Heart left ventricle (tissue), 13 donors: ENCODE results near the gene P2RY8.

Source experiments
- POLR2A ChIP-seq, 2 donors: fragments of 450-650 bp; IDR thresholded peaks; one replicate each; pipeline ENCODE4 v1.6.1; 2017; ENCODE audit warnings: antibody characterized with exemption in 2 of 2, mild to moderate bottlenecking in 2 of 2, moderate library complexity in 2 of 2
- TF ChIP-seq, protein P1 (sequence below), 12 donors: fragments of 200-600 bp; sonication (generic) in 4 of 12; IDR thresholded peaks; one replicate each; pipeline versions ENCODE4 v1.5.0 to v1.8.0; 2018 to 2022; ENCODE audit warnings: antibody characterized with exemption in 12 of 12, mild to moderate bottlenecking in 5 of 12
- donor health status: ischemic (EF 13 %, LVEDD 7.1; RV severe dilation, severe dysfunction).
- donor health status: DM: no; HTN: yes; CAD: no.
- donor health status: DM: no; HTN: no; CAD: no.
- donor health status: ischemic (EF 25% LVEDD 6.9; RV normal size, moderate dysfunction).
- donor health status: ischemic (EF 25% LVEDD 5.7; RV mildly dilated, moderate dysfunction).
- donor health status: ischemic (EF 35%, LVEDD 5.7; RV mildly dilated, moderate dysfunction).
- donor health status: nonischemic (EF 11% LVEDD 7.7; RV severe dilation, severe dysfunction).
- donor health status: DM: yes; HTN: yes; CAD: no.
- donor health status: PGD.
- donor health status: ischemic (EF 29% LVEDD 5.4; RV normal size, mild dysfunction).
- donor health status: nonischemic (EF 23%, LVEDD 6.1; RV moderate dilation, normal function).

DNA sequence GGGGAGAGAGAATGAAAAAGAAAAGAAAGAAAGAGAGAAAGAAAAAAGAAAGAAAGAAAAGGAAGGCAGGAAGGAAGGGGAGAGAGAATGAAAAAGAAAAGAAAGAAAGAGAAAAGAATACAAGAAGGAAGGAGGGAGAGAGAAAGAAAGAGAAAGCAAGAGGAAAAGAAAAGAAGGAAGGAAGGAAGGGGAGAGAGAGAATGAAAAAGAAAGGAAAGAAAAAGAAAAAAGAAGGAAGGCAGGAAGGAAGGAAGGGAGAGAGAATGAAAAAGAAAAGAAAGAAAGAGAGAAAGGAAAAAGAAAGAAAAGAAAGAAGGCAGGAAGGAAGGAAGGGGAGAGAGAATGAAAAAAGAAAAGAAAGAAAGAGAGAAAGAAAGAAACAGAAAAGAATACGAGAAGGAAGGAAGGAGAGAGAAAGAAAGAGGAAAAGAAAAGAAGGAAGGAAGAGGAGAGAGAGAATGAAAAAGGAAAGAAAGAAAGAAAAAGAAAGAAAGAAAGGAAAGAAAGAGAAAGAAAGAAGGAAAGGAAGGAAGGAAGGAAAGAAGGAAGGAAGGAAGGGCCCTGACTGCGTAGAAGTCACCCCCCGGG is 15.1 kb upstream of the P2RY8 start:
- TF ChIP-seq, protein P1, sequence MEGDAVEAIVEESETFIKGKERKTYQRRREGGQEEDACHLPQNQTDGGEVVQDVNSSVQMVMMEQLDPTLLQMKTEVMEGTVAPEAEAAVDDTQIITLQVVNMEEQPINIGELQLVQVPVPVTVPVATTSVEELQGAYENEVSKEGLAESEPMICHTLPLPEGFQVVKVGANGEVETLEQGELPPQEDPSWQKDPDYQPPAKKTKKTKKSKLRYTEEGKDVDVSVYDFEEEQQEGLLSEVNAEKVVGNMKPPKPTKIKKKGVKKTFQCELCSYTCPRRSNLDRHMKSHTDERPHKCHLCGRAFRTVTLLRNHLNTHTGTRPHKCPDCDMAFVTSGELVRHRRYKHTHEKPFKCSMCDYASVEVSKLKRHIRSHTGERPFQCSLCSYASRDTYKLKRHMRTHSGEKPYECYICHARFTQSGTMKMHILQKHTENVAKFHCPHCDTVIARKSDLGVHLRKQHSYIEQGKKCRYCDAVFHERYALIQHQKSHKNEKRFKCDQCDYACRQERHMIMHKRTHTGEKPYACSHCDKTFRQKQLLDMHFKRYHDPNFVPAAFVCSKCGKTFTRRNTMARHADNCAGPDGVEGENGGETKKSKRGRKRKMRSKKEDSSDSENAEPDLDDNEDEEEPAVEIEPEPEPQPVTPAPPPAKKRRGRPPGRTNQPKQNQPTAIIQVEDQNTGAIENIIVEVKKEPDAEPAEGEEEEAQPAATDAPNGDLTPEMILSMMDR (IDR thresholded peaks at IDR 0.05) = no peak
- no peak for TF ChIP-seq POLR2A (IDR thresholded peaks at IDR 0.05)
